Germinal center (tissue), 1 donor: ENCODE results near the gene ACCS.

Experiments used
- DNase-seq: peaks from one replicate; pipeline ENCODE4 v3.0.0; 2012; ENCODE audit warnings: mixed read lengths, low spot score

ACCS gene, protein sequence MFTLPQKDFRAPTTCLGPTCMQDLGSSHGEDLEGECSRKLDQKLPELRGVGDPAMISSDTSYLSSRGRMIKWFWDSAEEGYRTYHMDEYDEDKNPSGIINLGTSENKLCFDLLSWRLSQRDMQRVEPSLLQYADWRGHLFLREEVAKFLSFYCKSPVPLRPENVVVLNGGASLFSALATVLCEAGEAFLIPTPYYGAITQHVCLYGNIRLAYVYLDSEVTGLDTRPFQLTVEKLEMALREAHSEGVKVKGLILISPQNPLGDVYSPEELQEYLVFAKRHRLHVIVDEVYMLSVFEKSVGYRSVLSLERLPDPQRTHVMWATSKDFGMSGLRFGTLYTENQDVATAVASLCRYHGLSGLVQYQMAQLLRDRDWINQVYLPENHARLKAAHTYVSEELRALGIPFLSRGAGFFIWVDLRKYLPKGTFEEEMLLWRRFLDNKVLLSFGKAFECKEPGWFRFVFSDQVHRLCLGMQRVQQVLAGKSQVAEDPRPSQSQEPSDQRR

DNA sequence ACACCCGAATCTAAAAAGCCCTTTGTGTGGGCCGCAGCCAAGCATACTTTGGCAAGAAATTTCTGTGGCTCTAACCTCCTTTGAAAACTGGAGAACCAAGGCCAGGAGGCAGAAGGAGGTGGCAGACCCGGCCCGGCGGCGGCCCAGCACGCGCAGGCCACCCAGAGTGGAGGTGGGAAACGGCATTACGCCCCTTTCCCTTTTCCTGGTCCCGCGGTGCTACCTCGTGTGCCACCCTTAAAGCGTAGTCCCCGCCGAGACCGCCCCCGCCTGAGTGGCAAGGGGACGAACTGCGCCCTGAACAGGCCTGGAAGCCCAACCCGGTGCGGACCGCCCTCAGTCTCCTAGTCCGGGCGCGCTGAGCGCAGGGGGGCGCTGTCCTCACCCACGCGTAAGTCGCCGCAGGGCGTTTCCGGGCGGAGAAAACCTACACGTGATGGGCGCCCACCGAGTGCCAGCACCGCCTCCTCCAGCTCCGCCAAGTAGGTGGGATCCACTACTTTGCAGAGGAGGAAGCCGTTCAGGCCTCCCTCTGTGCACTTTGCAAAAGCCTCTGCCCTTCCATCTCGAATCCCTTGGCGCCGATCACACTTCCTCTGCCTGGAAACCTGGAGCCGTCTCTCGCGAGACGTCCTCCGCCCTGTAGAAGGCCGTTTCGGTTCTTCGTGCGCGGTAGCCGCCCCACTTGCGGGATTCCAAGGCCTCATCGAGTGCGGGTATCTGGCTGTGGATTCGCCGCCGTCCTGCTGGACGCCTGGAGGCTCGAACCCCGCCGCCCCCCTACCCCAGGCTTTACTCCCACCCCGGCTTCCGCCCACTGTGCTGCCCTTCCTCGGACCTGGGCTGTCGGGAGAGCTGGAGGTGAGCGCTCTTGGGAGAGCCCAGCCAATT lies at the start of gene ACCS:
Gene ACCS, plus strand, starts transcription at position 430 of the 891 bp plus-strand sequence. CDS start 1,358 bp downstream, outside the sequence.
- peak; percentile 91 for DNase-seq

DNA sequence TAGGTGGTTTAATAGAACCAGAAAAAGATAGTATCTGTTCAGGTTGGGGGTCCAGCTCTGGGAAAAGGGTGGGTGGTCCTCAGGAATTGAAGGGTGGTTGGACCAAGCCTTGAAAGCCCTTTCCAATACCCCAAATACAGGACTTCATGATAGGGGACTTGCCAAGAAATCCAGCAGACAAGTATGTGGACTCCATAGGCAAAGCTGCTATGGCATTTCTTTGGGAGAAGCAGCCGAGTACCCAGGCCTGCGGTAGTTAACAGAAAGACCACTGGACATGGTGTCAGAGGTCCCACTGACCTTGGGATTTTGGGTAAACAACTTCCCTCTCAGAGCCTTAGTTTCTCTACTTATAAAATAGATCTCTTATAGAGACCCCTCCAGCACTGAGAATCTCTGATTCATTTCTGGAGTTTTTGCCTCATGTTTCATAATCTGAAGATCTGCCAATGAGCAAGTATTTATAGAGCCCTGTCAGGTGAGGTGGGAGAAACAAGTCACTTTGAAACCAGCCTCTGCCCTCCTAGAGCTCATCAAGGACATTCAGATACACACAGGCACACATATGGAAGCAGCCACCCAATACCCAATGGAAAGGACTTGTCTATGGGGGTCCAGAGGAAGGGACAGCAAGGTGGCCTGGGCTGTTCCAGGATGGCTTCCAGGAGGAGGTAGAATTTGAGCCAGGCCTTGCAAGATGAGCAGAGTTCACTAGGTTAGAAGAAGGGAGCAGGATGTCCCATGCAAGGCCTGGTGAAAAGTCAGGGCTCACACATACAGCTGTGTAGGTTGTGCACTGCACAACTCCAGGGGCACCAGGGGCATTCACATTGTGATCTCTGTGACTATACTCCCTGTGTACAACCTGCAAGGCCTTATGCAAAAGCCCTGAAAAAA lies 49.3 kb upstream of the ACCS start:
- DNase-seq: no peak

DNA sequence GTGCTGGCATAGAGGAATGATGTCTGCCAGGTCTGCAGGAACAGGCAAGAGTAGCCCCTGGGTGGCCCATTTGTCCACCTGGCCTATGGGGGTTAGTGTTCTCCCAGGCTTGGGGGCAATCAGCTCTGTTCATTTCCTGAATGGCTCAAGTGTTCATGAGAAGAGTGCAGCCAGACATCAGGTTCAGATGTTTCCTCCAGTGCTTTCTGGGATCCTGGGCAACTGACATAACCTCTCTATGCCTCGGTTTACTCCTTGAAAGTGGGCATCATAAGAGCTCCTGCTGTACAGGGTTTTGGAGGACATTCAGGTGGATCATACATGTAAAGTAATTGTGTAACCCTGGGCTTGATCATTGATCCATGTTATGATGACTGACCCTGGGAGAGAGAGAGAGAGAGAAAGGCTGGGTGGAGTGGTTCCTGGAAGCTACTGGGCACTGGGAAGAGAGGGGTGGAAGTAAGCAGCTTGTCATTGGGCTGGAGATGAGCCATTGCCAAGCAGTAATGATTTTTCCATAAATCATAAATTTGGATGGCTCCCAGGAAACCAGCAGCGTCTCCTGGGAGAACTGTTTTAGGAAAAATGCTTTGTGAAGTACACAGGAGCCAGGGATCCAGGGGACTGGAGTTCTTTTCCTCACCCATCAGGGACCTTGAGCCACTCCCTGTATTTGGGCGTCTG lies 48.5 kb upstream of the ACCS start:
- no peak for DNase-seq

DNA sequence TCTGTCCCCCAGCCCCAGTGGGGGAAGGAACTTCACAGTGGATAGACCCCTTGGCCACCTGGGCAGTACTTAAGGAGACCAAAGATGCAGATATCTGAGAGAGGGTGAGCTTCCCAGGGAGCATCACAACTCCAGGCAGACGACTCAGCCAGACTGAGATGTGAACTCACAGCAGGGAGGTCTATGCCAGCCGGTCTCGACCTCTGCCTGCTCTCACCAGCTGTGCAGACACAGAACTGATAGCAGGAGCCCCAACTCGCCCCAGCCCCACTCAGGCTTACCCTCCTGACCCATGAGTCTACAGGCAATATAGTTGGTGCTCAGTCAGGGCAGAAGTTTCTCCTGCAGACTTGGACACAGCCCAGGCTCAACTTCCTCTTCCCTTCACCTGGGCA lies 47.9 kb upstream of the ACCS start:
- no peak for DNase-seq

DNA sequence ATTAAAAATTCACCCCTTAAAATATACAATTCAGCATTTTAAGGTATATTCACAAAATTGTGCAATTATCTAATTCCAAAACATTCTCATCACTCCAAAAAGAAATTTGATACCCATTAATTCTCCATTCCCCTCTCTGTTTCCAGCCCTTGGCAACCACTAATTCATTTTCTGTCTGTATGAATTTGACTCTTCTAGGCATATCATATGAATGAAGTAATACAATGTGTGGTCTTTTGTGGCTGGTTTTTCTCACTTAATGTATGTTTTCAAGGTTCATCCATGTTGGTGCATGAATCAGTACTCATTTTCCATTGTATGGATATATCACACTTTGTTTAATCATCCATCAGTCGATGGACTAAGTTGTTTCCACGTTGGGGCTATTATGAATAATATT lies 47.2 kb upstream of the ACCS start:
- no peak for DNase-seq

DNA sequence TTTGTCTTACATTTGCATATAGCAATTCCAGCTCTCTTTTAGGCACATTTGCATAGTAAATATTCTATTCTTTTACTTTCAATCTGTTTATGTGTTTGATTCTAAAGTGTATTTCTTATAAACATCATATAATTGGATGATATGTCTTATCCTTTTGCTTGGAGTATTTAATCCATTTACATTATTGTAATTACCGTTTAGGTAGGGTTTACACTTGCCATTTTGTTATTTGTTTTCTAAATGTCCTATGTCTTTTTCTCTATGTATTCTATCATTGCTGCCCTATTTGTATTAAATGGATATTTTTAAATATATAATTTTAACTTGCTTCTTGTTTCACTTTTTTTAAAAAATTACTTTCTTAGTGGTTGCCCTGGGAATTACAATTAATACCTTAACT lies 41.1 kb upstream of the ACCS start:
- DNase-seq: no peak

DNA sequence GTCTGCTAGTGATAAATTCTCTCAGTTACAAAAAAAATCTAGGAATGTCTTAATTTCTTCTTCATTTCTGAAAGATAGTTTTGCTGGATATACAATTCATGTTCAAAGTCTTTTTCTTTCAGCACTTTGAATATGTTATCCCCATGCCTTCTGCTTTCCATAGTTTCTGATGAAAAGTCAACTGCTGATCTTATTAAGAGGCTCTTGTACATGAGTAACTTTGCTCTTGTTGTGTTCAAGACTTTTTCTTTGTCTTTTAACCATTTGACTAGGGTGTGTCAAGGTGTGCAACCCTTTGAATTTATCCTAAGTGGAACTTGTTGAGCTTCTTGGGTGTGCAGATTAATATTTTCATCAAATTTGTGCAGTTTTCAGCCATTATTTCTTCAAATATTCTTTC lies 40.3 kb upstream of the ACCS start:
- no peak for DNase-seq

DNA sequence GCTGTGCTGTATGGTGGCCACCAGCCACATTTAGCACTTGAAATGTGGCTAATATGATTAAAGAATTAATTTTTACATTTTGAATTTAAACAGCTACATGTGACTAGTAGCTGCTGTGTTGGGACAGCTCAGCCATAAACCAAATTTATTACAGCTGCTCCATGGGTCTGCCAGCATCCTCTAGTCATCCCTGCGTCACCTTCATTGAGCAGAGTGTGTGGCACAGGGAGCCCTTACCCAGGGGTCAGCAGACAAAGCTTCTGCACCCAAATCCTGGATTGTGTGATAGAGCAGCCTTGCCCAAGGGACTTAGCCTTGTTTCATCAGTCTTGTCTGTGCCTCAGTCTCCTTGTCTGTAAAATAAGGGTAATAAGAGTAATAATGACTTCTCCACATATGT lies 37.7 kb upstream of the ACCS start:
- no peak for DNase-seq

DNA sequence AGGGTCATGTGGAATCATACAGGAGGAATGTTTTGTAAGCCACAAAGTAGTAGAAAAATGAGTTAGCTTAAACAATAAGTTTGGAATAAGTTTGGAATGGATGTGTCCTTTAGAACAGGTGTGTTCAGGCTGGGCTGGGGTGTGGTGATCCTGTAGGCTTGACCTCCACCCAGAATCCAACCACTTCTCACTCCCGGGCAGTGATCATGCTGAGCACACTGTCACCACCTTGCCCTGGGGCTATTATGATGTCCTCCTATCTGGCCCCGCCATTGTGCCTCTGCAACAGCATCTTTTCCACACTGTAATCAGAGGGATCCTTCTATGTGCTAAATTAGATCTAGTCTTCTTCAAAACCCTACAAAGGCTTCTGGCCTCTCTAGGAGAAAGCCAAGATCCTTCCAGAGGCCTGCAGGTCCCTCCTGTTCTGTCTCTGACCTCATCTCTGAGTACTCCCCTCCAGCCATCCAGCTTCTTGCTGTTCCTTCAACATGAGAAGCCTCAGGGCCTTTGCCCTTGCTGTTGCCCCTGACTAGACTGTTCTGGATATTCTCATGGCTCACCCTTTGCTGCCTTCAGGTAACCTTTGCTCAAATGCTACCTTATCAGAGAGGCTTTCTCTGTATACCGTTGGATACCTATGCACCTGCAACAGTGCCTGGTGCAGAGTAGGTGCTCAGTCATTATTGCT lies 37.1 kb upstream of the ACCS start:
- DNase-seq: no peak

DNA sequence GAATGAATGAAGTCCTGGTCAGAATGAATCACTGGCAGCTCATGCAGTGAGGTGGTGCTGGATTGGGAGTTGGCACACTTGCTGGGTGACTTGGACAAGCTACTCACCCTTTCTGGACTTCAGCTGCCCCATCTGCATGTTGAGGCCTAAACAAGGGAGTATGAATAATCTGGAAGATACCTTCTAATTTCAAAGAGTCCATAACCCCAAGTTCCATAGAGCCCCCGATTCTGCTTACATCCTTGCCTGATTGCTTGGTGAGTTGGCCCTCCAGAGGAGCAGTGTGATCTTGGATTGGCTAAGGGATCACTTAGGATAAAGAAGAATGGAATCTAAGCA lies 36.6 kb upstream of the ACCS start:
- no peak for DNase-seq

DNA sequence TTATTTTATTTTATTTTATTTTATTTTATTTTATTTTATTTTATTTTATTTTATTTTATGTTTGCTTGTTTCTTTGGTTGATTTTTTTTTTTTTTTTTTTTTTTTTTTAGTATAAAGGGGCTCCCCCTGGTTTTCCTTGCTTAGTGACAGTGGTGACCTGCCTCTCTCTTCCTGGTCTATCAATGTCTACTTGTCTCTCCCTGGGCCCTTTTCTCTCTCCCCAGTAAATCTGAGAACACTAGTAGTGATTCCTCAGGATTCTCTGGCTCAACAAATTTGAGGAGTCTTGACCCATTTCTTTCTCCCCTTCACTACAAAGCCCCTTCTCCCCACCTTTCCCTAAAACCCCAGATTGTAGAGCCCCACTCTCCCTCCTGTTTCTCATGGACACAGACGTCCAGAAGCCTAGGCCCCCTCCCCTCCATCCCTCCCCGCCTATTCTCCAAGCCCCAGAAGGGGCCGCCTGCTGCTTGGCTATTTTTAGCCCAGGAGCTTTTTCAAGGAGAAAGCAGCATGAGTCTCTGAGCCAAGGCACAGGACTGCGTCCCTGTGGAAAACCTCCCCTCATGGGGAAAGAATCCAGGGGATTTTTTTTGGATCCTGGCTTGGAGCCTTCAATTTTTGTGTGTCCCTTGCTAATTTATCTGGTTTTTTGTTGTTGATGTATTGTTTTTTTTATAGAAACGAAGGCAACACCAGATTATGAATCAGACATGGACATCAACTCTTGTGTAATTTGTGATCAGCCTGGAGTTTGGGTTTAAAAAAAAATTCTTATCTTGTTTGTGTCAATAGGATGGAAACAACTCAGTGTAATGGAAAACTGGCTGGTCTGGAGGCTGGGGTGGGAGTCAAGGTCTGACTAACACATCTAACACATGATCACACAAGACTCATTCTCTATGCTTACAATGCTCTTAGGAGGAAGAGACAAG lies 35.8 kb upstream of the ACCS start:
- no peak for DNase-seq

DNA sequence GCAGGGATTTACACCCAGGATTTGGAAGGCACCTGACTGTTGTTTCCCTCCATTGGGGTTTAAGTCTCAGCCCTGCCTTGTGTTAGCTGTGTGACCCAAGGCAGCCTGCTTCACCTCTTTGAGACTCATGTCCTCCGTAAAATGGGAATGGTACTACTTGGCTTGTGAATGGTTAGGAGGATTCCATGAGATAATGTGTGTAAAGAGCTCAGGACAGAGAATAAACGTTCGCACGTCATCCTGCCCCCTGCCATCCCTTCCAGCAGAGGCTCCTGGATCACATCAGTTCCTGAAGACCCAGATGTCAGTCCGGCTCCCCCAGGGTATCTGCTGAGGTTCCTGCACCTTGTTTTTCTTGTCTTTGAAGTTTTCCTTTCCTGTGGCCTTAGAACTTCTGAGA lies 35.1 kb upstream of the ACCS start:
- DNase-seq: no peak

DNA sequence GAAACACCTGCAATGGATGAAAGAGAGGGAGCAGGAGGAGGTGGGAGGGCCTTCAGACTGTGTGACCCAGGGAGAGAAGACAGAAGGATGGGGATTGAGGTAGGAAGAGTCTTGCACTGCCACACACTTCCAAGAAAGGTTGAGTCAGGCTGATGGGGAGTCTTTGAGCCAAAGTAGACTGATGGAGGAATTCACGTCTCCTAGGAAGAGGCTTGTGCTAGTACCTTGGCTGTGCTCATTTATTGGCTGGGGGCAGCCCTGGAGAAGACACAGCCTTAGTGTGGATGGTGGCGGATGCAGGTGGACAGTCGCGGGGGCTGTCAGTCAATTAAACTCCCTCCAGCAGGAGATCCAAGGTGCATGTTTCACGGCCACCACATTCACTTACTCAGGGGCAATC lies 34.5 kb upstream of the ACCS start:
- DNase-seq: no peak

DNA sequence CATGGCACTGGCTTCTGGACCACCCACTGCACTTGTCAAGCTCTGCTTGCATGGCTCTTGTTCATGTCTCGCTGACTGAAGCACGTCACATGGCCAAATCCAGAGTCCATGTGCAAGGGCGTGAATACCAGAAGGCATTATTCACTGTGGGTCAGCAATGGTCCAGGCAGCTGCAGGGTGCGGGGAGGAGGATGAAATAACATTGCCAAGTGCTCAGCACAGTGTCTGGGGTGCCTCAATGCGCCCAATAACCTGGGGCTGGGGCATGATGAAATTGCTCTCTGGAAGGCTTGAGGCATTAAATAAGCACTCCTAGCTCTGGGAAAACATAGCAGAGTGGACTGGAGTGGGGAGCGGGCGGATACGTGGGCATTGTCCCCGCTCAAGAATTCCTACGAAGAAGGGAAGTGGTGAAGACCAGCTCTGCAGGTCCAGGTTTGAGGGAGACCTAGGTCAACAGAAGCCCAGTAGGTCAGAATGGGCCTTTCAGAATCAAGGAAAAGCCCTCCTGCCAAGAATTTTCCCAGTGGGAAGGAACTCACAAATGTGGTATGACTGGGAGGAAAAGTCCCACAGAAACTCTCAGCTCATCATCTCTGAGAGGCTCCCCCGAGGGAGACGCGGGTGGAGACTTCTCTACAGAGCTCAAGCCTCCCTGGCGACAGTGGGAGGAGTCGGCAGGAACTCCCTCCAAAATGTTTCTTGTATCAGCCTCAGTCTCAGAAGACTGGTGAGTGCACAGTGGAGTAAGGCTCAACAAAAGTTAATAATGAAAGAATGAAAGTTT lies 33.6 kb upstream of the ACCS start:
- no peak for DNase-seq

DNA sequence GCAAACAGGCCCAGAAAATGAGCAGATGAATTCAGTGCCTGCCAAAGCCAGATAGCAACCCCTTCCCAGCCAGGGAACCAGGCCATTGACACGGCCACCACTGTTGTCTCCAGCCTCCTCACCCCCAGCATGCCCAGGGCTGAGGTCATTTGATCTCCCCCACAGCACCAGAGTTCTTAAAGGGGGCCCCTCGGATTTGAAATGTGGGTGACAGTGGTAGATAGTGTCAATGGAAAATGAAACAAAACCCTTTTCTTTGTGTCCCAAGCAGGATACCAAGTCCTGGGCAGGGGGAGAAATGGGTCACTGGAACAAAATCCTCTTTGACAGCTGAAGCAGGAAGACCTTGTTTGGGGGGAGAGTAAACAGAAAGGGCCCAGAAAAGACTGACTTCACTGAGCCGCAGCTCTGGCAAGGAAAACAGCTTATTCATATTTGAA lies 32.6 kb upstream of the ACCS start:
- no peak for DNase-seq

DNA sequence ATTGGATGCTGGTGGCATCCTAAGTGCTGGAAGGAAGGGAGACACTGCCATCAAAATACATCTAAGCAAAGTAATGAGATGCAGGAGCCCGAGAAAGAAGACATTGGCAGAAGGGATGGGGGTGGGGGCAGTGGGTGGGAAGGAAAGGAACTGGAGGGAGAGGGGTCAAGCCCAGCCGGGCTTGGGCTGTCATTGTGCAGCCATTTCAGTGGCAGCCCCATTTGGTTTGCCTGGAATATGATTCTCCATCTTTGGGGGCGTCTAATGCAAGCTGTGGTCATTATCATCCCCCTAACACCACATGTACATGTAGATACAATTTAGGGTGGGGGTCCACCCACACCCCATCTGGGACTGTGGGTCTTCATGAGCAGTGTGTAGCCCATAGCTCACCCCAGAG lies 32.2 kb upstream of the ACCS start:
- DNase-seq: no peak

DNA sequence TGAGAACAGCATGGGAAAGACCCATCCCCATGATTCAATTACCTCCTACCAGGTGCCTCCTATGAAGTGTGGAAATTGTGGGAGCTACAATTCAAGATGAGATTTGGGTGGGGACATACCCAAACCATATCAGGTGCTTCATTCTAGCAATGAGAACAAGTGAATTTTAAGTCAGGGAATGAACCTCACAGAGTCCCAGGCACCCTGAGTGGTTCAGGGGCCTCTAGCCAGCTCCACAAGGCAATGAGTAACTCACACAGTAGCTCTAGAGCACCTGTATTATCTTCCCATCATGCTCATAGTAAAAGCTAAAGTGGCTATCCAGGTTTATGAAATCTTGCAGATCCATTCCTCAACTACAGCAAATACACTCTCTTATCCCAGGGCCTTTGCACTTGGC lies 31.4 kb upstream of the ACCS start:
- DNase-seq: no peak

DNA sequence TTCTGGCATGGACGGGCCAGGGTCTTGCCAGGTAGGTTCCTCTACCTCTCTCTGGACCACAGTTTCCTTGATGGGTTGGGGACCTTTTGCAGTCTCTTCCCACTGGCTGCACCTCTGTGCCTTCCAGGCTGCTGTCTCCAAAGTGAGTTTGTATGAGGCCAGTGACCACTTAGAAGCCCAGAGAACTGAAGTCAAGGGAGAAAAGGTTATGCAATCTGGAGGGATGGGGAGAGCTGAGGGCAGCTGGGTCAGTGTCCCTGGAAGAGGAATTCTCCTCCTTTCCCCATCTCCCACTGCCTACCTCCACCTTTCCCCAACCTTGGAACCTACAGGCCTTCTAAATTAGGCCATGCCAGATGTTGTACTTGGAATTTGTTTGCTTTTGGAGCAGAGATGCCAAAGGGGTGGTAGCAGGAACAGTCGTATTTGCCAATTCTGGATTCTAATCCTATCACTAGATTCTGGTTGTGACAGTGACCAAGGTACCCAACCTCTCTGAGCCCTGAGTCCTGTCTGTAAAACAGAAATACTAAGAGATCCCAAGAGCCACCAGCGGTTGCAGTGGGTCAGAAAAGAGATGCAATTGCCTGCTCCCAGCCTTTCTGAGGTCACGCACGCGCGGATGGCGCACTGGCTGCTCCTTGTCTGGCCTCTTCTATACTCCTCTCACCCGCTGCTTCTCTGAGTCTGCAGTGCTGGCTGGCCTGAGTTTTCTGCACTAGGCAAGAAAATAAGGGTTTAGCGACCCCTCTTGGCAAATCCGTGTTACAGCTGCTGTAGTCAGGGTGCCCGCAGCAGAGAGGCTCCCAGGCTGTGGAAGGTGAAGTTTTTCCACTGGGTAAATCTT lies 29.0 kb upstream of the ACCS start:
- DNase-seq: peak; percentile 47
